GM12878 (cell line): Measurements from ENCODE around the gene SPCS2. TPM values are rescaled to one million over a fixed set of nuclear protein-coding genes. Genes with fewer than 3 reads are reported as not detected.

Experiments used
- ATAC-seq: fragments of 200-7000 bp; cut with Tn5 transposase; 3 replicates; pipeline ENCODE4 v1.9.1; 2020; ENCODE audit warnings: mild to moderate bottlenecking, moderate library complexity
- BruUV-seq: library from RNA; stranded (reverse); fragments of 400-500 nt; replicated peaks from 2 replicates; lab custom pipeline; 2021; lab: Mats Ljungman, UMichigan
- CTCF ChIA-PET: fragments of 300-600 bp; sonication (Branson Sonifier 250); formaldehyde crosslinking; extraction: SDS; loops from one replicate; lab custom pipeline; 2021; ENCODE audit warnings: inconsistent platforms; lab: Yijun Ruan, JAX
- POLR2A ChIA-PET: fragments of 350-600 bp; formaldehyde crosslinking; extraction: SDS; loops from one replicate; lab custom pipeline; 2021; ENCODE audit warnings: inconsistent platforms; lab: Charles Lee
- RAD21 ChIA-PET: fragments of 300-600 bp; sonication (Branson Sonifier 250); formaldehyde crosslinking; loops from one replicate; lab custom pipeline; 2023; ENCODE audit warnings: antibody characterized with exemption; ENCODE audit not compliant: unreplicated experiment; lab: Charles Lee
- SMC1A ChIA-PET: fragments of 300-600 bp; sonication (Branson Sonifier 250); formaldehyde crosslinking; loops from one replicate; lab custom pipeline; 2023; ENCODE audit not compliant: unreplicated experiment, uncharacterized antibody; lab: Charles Lee
- DNase-seq: peaks from one replicate; pipeline ENCODE4 v3.0.0-alpha.2; 2011; ENCODE audit warnings: low read depth, low spot score
- FAIRE-seq: peaks from 3 replicates; lab custom pipeline; 2011; peaks lifted over from hg19 to GRCh38; lab: Jason Lieb, UNC
- H2AFZ ChIP-seq: 2 replicates; pipeline ENCODE4 v1.6.0; 2011; ENCODE audit warnings: low read depth, low read length, control low read depth; ENCODE audit not compliant: control insufficient read depth
- H3K27ac ChIP-seq: 2 replicates; pipeline ENCODE4 v1.5.1; 2011; ENCODE audit warnings: control low read depth; ENCODE audit not compliant: control insufficient read depth, insufficient read depth
- H3K27me3 ChIP-seq, 2 experiments: replicated peaks in 1 of 2; 2 replicates each; pipeline versions ENCODE4 v1.6.0 to v1.6.1; 2011; ENCODE audit warnings: low read length in 1 of 2; ENCODE audit not compliant: control insufficient read depth in 2 of 2, insufficient read depth in 2 of 2
- H3K36me3 ChIP-seq, 2 experiments: 2 replicates each; pipeline ENCODE4 v1.5.1; 2011; ENCODE audit warnings: low read length in 1 of 2; ENCODE audit not compliant: control insufficient read depth in 2 of 2, insufficient read depth in 2 of 2
- H3K4me1 ChIP-seq: 2 replicates; pipeline ENCODE4 v1.6.1; 2011; ENCODE audit warnings: mild to moderate bottlenecking, low read length, moderate library complexity, mixed read lengths; ENCODE audit not compliant: control insufficient read depth, insufficient read depth
- H3K4me2 ChIP-seq: 2 replicates; pipeline ENCODE4 v1.6.0; 2011; ENCODE audit warnings: control low read depth; ENCODE audit not compliant: control insufficient read depth, insufficient read depth
- H3K4me3 ChIP-seq: fragments of 200-600 bp; sonication (generic); 2 replicates; pipeline ENCODE4 v1.5.1; 2016
- H3K79me2 ChIP-seq: 2 replicates; pipeline ENCODE4 v1.6.0; 2011; ENCODE audit warnings: low read length; ENCODE audit not compliant: control insufficient read depth, insufficient read depth
- H3K9ac ChIP-seq: 2 replicates; pipeline ENCODE4 v1.8.0; 2011; ENCODE audit warnings: low read length, control low read depth, mixed read lengths; ENCODE audit not compliant: control insufficient read depth, insufficient read depth
- H3K9me3 ChIP-seq: replicated peaks from 3 replicates; pipeline ENCODE4 v1.5.1; 2011; ENCODE audit warnings: mild to moderate bottlenecking, low read length; ENCODE audit not compliant: control insufficient read depth, insufficient read depth
- H4K20me1 ChIP-seq: 2 replicates; pipeline ENCODE4 v1.6.0; 2011; ENCODE audit not compliant: control insufficient read depth, insufficient read depth
- CHD4 ChIP-seq: fragments of 200-600 bp; sonication (generic); IDR thresholded peaks from 2 replicates; pipeline ENCODE4 v1.6.1; 2016; ENCODE audit warnings: mild to moderate bottlenecking
- GABPA ChIP-seq: IDR thresholded peaks from 2 replicates; pipeline ENCODE4 v1.6.1; 2014; ENCODE audit warnings: antibody characterized with exemption, low read depth, mild to moderate bottlenecking, inconsistent platforms
- LARP7 ChIP-seq: fragments of 450-650 bp; IDR thresholded peaks from 2 replicates; pipeline ENCODE4 v1.6.1; 2017; ENCODE audit warnings: mild to moderate bottlenecking
- PAX8 ChIP-seq: fragments of 450-650 bp; IDR thresholded peaks from 2 replicates; pipeline ENCODE4 v1.6.1; 2017; ENCODE audit warnings: mild to moderate bottlenecking, moderate library complexity
- PRDM15 ChIP-seq: fragments of 450-650 bp; formaldehyde crosslinking; IDR thresholded peaks from 2 replicates; pipeline ENCODE4 v1.4.0; 2020; ENCODE audit warnings: mild to moderate bottlenecking, moderate library complexity
- WGBS: methylation state at CpG from one replicate; pipeline ENCODE4 v1.1.6; 2016; ENCODE audit warnings: low lambda C conversion rate; ENCODE audit not compliant: insufficient replicate concordance, insufficient coverage; ENCODE audit errors: missing lambda C conversion rate; 5-methylcytosine and 5-hydroxymethylcytosine counted together
- in situ Hi-C: fragments of 300-500 bp; cut with MboI; formaldehyde crosslinking; loops from 9 replicates; pipeline ENCODE4 v1.14.3; 2018; ENCODE audit warnings: mixed read lengths
- intact Hi-C: fragments of 100-400 bp; cut with micrococcal nuclease; formaldehyde crosslinking; loops from one replicate; pipeline ENCODE4 v1.14.2; 2022; ENCODE audit not compliant: unreplicated experiment
- polyA plus RNA-seq, 11 experiments: library from polyadenylated mRNA; depleted of rRNA in 4 of 11; unstranded in 6 of 11; stranded (reverse) in 5 of 11; fragments of >200 nt; fragmentation: Nextera tagmentation in 4 of 11; fragmentation: Illumina TruSeq in 1 of 11; extraction: Ambion mirVana in 4 of 11; extraction: Trizol in 1 of 11; gene quantifications; 1 replicate in 1 of 11; 2 replicates in 10 of 11; pipeline versions ENCODE4 v1.2.1 to v1.2.3, GENCODE V29; 2011 to 2016; ENCODE audit warnings: inconsistent platforms in 2 of 11, missing spikeins in 2 of 11, low read depth in 1 of 11
- total RNA-seq, 4 experiments: library from RNA; depleted of rRNA in 3 of 4; stranded (reverse); fragments of >200 nt in 3 of 4; fragmentation: Illumina TruSeq in 1 of 4; extraction: Trizol in 1 of 4; gene quantifications; 2 replicates each; pipeline versions ENCODE4 v1.2.1 to v1.2.3, GENCODE V29; 2013 to 2021

Gene SPCS2
- total and polyA plus RNA-seq, 10 of the 15 experiments (the other 5 are each of a cell fraction or from before 2014, with no cell fraction given) = 40.7 to 661 (median 192) TPM

GRCh38 chr11:74932169-74932568 is 16.9 kb upstream of the SPCS2 start:
- no peak overlapping the region for H3K4me3 ChIP-seq
- H3K27me3 ChIP-seq = no peaks in the 10 kb centered on the region
- H3K9ac ChIP-seq = no peak overlapping the region
- no peaks in the 10 kb centered on the region for H3K79me2 ChIP-seq
- H2AFZ ChIP-seq = no peak overlapping the region
- H4K20me1 ChIP-seq = no peaks in the 10 kb centered on the region
- no peak for DNase-seq
- ChIA-PET RAD21 (interaction anchor here (0.5 to 3.7 kb wide), 5 partner anchors 10 to 213 kb away, joined by 3 to 30 read pairs (median 3); no protein-coding TSS in a partner anchor), CTCF (interaction anchor here (0.7 to 8.4 kb wide), 18 partner anchors 9 to 344 kb away, joined by 3 to 77 read pairs (median 4); no protein-coding TSS in a partner anchor), SMC1A (interaction anchor here (0.8 to 2.2 kb wide), 7 partner anchors 57 to 317 kb away, joined by 3 to 9 read pairs (median 4); partner anchors contain the start of gene NEU3), POLR2A (no interaction called here)
- peaks cover 2% of the 10 kb centered on the region in 2 experiments; a peak in 2 of 4 replicates for H3K36me3 ChIP-seq
- WGBS = 90% methylated on average over 5 of the region's 5 CpGs
- ATAC-seq = no peak
- in situ Hi-C loops = loop anchor here (5.0 kb wide), 2 partner anchors 95 to 315 kb away; no protein-coding TSS in a partner anchor
- intact Hi-C loops = no loop called here
- no peak overlapping the region for H3K4me2 ChIP-seq
- no TSS peak for BruUV-seq
- FAIRE-seq = no peak
- H3K27ac ChIP-seq = no peak overlapping the region
- TF ChIP-seq PAX8 (no peak), LARP7 (no peak), GABPA (no peak), CHD4 (no peak), PRDM15 (CRISPR knock-in tag) (no peak)
- no peaks in the 10 kb centered on the region for H3K9me3 ChIP-seq
- H3K4me1 ChIP-seq = peaks cover 6% of the 10 kb centered on the region; the same call in 1 of the 2 replicates
